Mesendoderm (in vitro differentiated cells): ENCODE results near the gene PEPD.

Experiments used
- DNase-seq: peaks from one replicate; pipeline ENCODE4 v3.0.0; 2013
- H2AK5ac ChIP-seq: 2 replicates; pipeline ENCODE4 v1.6.1; 2013; ENCODE audit warnings: low read length, inconsistent platforms
- H2BK120ac ChIP-seq: 2 replicates; pipeline ENCODE4 v1.6.1; 2013; ENCODE audit warnings: low read depth, mild to moderate bottlenecking, low read length, moderate library complexity, mixed read lengths
- H2BK15ac ChIP-seq: replicated peaks from 2 replicates; pipeline ENCODE4 v1.6.1; 2013; ENCODE audit warnings: low read depth, mild to moderate bottlenecking, moderate library complexity
- H2BK5ac ChIP-seq: 2 replicates; pipeline ENCODE4 v1.6.1; 2013; ENCODE audit warnings: low read length, inconsistent platforms
- H3K18ac ChIP-seq: 2 replicates; pipeline ENCODE4 v1.6.1; 2013; ENCODE audit warnings: mild to moderate bottlenecking, low read length, mixed read lengths
- H3K23ac ChIP-seq: one replicate; pipeline ENCODE4 v1.6.1; 2013; ENCODE audit warnings: low read length
- H3K27ac ChIP-seq: 2 replicates; pipeline ENCODE4 v1.5.1; 2013; ENCODE audit warnings: low read depth, mild to moderate bottlenecking, inconsistent platforms, low read length, moderate library complexity
- H3K27me3 ChIP-seq: 2 replicates; pipeline ENCODE4 v1.6.1; 2013; ENCODE audit warnings: low read length, control low read depth, mild to moderate bottlenecking, inconsistent platforms; ENCODE audit not compliant: insufficient read depth, poor library complexity
- H3K36me3 ChIP-seq: 2 replicates; pipeline ENCODE4 v1.6.1; 2013; ENCODE audit warnings: low read length, inconsistent platforms; ENCODE audit not compliant: control insufficient read depth, insufficient read depth
- H3K4ac ChIP-seq: one replicate; pipeline ENCODE4 v1.6.1; 2013; ENCODE audit warnings: low read depth, mild to moderate bottlenecking, low read length, moderate library complexity
- H3K4me1 ChIP-seq: 2 replicates; pipeline ENCODE4 v1.6.1; 2013; ENCODE audit warnings: low read depth, low read length, inconsistent platforms; ENCODE audit not compliant: control insufficient read depth
- H3K4me2 ChIP-seq: 2 replicates; pipeline ENCODE4 v1.6.1; 2013; ENCODE audit warnings: low read length
- H3K4me3 ChIP-seq: 2 replicates; pipeline ENCODE4 v1.5.1; 2013; ENCODE audit warnings: mild to moderate bottlenecking, low read length
- H3K56ac ChIP-seq: one replicate; pipeline ENCODE4 v1.6.1; 2013; ENCODE audit warnings: low read length
- H3K79me1 ChIP-seq: 2 replicates; pipeline ENCODE4 v1.6.1; 2013; ENCODE audit warnings: low read length, inconsistent platforms
- H3K79me2 ChIP-seq: 2 replicates; pipeline ENCODE4 v1.6.1; 2013; ENCODE audit warnings: mild to moderate bottlenecking, low read length; ENCODE audit not compliant: control insufficient read depth, insufficient read depth
- H3K9ac ChIP-seq: 2 replicates; pipeline ENCODE4 v1.6.1; 2013; ENCODE audit warnings: low read length, inconsistent platforms
- H4K5ac ChIP-seq: one replicate; pipeline ENCODE4 v1.6.1; 2013; ENCODE audit warnings: low read length
- H4K8ac ChIP-seq: one replicate; pipeline ENCODE4 v1.6.1; 2013; ENCODE audit warnings: low read depth, mild to moderate bottlenecking, control low read depth, low read length, moderate library complexity
- WGBS: extraction: QIAGEN DNeasy Blood & Tissue Kit; methylation state at CpG from one replicate; pipeline ENCODE4 v1.1.7; 2013; ENCODE audit warnings: low lambda C conversion rate, missing lambda C conversion rate; ENCODE audit not compliant: insufficient coverage; ENCODE audit errors: extremely low coverage; 5-methylcytosine and 5-hydroxymethylcytosine counted together

Gene PEPD

DNA sequence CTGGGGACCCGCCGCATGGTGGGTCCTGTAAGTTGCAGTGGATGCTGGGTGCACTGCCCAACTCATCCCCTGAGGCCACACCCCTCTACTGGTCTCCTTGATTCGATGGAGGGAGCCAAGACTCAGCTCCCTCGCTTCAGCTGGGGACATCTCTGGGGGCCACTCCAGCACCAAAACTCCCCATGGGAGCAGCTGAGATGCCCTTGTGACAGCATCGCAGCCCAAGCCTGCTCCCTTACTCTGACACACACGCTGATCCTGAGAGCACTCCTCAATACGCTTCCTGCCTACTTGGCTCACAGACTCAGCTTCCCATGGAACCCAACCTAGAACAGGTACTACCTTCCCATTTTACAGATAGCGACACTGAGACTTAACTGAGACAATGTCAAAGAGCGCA lies 56.2 kb downstream of the PEPD start:
- H2BK120ac ChIP-seq, result no peak overlapping the region
- no peak overlapping the region for H3K4ac ChIP-seq
- H3K9ac ChIP-seq, result no peak overlapping the region
- no peak overlapping the region for H3K56ac ChIP-seq
- H3K36me3 ChIP-seq, result no peaks in the 10 kb centered on the region
- H3K27me3 ChIP-seq, result no peaks in the 10 kb centered on the region
- H2BK15ac ChIP-seq, result no peak overlapping the region
- H3K4me2 ChIP-seq, result no peak overlapping the region
- H3K79me1 ChIP-seq, result no peaks in the 10 kb centered on the region
- no peak overlapping the region for H4K8ac ChIP-seq
- H3K4me1 ChIP-seq, result no peaks in the 10 kb centered on the region
- H3K23ac ChIP-seq, result no peak overlapping the region
- WGBS, result no CpG with 5 or more reads among the region's 9 CpGs
- DNase-seq, result no peak
- H2AK5ac ChIP-seq, result no peak overlapping the region
- no peak overlapping the region for H4K5ac ChIP-seq
- H3K27ac ChIP-seq, result no peak overlapping the region
- no peak overlapping the region for H3K18ac ChIP-seq
- no peak overlapping the region for H3K4me3 ChIP-seq
- no peak overlapping the region for H2BK5ac ChIP-seq
- H3K79me2 ChIP-seq, result no peaks in the 10 kb centered on the region

DNA sequence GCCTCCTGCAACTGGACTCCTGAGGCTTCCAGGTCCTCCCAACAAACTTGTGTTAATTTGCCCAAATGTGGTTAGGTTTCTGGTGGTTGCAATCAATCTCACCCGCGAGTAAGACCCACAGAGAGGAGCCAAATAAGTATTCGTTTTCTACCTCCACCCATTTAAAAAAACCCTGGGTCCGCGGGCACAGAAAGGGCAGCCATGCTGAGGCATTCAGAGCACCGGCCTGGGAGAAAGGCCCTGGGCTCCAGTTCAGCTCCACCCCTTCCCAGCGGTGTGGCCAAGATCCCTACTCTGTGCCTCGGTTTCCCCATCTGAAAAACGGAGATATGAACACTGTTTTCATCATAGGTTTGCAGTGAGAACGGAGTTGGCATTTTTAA lies 56.9 kb downstream of the PEPD start:
- H3K4me2 ChIP-seq, result no peak overlapping the region
- no CpG with 5 or more reads among the region's 10 CpGs for WGBS
- no peak overlapping the region for H4K8ac ChIP-seq
- H3K4me3 ChIP-seq, result no peak overlapping the region
- H3K79me1 ChIP-seq, result no peaks in the 10 kb centered on the region
- no peak overlapping the region for H3K4ac ChIP-seq
- no peak overlapping the region for H3K23ac ChIP-seq
- no peaks in the 10 kb centered on the region for H3K27me3 ChIP-seq
- no peaks in the 10 kb centered on the region for H3K4me1 ChIP-seq
- H2AK5ac ChIP-seq, result no peak overlapping the region
- no peak overlapping the region for H3K56ac ChIP-seq
- no peak overlapping the region for H3K27ac ChIP-seq
- no peak overlapping the region for H2BK5ac ChIP-seq
- H3K18ac ChIP-seq, result no peak overlapping the region
- H3K36me3 ChIP-seq, result no peaks in the 10 kb centered on the region
- H3K9ac ChIP-seq, result no peak overlapping the region
- H2BK120ac ChIP-seq, result no peak overlapping the region
- no peak for DNase-seq
- H2BK15ac ChIP-seq, result no peak overlapping the region
- H4K5ac ChIP-seq, result no peak overlapping the region
- H3K79me2 ChIP-seq, result no peaks in the 10 kb centered on the region

DNA sequence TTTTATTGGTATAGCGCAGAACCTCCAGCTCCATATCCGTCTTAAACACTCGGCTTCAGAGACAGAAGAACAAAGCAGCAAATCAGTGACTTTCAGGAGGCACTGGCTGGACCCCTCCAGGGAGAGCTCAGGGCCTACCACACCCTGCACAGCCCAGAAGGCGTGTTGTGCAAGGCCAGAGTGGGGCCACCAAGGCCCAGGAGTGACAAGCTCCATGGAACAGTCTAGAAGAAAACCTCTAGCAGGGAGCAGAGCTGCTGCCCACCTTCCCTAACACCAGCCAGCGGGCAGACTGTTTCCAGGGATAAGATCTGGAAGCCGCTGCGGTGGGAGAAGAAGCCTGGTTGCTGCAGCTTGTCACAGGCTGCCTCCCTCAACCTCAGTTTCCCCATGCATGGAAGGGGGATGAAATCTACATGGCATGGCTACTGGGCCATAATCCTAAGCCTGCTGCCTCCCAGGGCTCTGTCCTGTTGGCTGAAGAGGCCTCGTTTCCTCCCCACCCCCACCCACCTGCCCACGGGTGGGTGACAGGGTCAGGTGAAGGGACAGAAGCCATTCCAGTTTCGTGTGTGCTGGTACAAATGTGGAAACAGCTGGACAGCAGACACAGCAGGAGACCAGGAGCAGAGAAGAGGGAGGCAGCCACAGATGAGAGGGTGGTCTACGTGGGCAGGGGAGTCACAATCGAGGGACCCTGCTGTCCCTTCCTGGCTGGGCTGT lies 57.4 kb downstream of the PEPD start:
- Histone ChIP-seq H3K18ac (no peak overlapping the region), H2BK120ac (no peak overlapping the region), H3K36me3 (no peaks in the 10 kb centered on the region), H3K56ac (no peak overlapping the region), H2BK15ac (no peak overlapping the region), H3K23ac (no peak overlapping the region), H3K4ac (no peak overlapping the region), H4K8ac (no peak overlapping the region), H3K9ac (no peak overlapping the region), H3K27ac (no peak overlapping the region), H3K4me2 (no peak overlapping the region), H3K4me1 (no peaks in the 10 kb centered on the region), H3K79me1 (no peaks in the 10 kb centered on the region), H4K5ac (no peak overlapping the region), H3K79me2 (no peaks in the 10 kb centered on the region), H3K4me3 (no peak overlapping the region), H2AK5ac (no peak overlapping the region), H3K27me3 (no peaks in the 10 kb centered on the region), H2BK5ac (no peak overlapping the region)
- DNase-seq, result no peak
- WGBS, result no CpG with 5 or more reads among the region's 12 CpGs

DNA sequence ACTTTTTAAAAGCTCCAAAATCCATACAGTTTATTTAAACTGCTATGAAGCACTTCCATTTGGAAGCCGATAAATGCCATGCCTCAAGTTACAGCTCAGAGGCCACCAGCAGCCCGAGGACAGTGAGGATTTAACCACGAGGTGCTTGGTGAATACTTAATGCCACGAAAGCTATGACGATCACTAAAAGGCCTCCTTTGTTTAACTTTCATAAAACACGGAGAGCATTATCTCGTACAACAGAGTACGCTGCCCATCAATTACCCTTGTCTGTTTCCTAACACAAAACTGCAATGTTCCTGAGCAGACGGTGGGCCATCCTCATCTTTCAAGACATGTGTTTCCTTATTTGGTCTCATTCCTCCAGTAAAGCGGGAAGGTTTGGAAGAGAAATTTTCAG lies 58.4 kb downstream of the PEPD start:
- H3K56ac ChIP-seq, result no peak overlapping the region
- no peaks in the 10 kb centered on the region for H3K27me3 ChIP-seq
- no peak for DNase-seq
- H2BK15ac ChIP-seq, result no peak overlapping the region
- no CpG with 5 or more reads among the region's 10 CpGs for WGBS
- no peak overlapping the region for H4K8ac ChIP-seq
- H3K18ac ChIP-seq, result no peak overlapping the region
- H3K9ac ChIP-seq, result no peak overlapping the region
- no peaks in the 10 kb centered on the region for H3K36me3 ChIP-seq
- H2BK120ac ChIP-seq, result no peak overlapping the region
- H3K4me3 ChIP-seq, result no peak overlapping the region
- no peak overlapping the region for H3K4me2 ChIP-seq
- no peak overlapping the region for H2AK5ac ChIP-seq
- H3K4me1 ChIP-seq, result no peaks in the 10 kb centered on the region
- H3K23ac ChIP-seq, result no peak overlapping the region
- no peak overlapping the region for H3K27ac ChIP-seq
- no peaks in the 10 kb centered on the region for H3K79me1 ChIP-seq
- no peak overlapping the region for H3K4ac ChIP-seq
- H3K79me2 ChIP-seq, result no peaks in the 10 kb centered on the region
- no peak overlapping the region for H2BK5ac ChIP-seq
- H4K5ac ChIP-seq, result no peak overlapping the region

DNA sequence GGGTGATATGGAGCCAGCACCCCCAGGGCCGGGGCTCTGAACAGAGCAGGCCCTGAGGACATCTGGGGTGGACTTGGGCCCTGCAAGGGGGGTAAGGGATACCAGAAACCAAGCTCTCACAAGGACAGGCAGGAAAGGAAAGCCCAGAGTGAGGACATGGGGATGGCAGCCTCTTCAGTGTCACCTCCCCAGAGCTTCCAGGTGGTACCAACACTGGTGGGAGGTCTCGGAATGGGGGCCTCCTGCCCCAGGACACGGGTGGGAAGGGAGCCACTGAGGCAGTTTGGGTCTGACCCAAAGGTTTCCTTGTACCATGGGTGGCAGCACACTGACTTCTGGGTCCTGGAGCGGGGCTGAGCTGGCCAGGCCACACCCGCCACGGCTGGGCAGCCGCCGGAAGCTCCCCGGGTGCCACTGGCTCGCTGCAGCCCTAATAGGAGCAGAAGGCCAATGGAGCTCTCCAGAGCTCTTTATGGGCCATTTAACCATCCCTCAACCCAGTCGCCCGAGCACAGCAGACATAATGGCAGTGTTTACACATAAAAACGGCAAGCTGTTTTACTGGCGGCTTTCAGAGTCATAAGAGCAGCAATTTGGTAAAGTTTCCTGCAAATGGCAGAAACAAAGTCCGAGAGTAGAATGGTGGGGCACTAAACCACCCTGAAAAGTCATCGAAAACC lies 59.3 kb downstream of the PEPD start:
- H3K9ac ChIP-seq, result no peak overlapping the region
- no peaks in the 10 kb centered on the region for H3K79me1 ChIP-seq
- no peaks in the 10 kb centered on the region for H3K79me2 ChIP-seq
- no peak for DNase-seq
- no peak overlapping the region for H3K23ac ChIP-seq
- H3K4me3 ChIP-seq, result no peak overlapping the region
- H2AK5ac ChIP-seq, result no peak overlapping the region
- no peaks in the 10 kb centered on the region for H3K36me3 ChIP-seq
- H4K8ac ChIP-seq, result no peak overlapping the region
- WGBS, result no CpG with 5 or more reads among the region's 16 CpGs
- H3K4ac ChIP-seq, result no peak overlapping the region
- no peak overlapping the region for H2BK120ac ChIP-seq
- H3K27me3 ChIP-seq, result no peaks in the 10 kb centered on the region
- no peak overlapping the region for H4K5ac ChIP-seq
- H3K56ac ChIP-seq, result no peak overlapping the region
- no peak overlapping the region for H2BK15ac ChIP-seq
- H3K27ac ChIP-seq, result no peak overlapping the region
- no peak overlapping the region for H3K18ac ChIP-seq
- H2BK5ac ChIP-seq, result no peak overlapping the region
- no peak overlapping the region for H3K4me2 ChIP-seq
- H3K4me1 ChIP-seq, result no peaks in the 10 kb centered on the region
